ENCODE results near the gene SMPDL3B. TPM values are rescaled to one million over a fixed set of nuclear protein-coding genes. Genes with fewer than 3 reads are reported as not detected.

SMPDL3B gene
- polyA plus RNA-seq, 1 donor from 2014 or later, result not detected

DNA sequence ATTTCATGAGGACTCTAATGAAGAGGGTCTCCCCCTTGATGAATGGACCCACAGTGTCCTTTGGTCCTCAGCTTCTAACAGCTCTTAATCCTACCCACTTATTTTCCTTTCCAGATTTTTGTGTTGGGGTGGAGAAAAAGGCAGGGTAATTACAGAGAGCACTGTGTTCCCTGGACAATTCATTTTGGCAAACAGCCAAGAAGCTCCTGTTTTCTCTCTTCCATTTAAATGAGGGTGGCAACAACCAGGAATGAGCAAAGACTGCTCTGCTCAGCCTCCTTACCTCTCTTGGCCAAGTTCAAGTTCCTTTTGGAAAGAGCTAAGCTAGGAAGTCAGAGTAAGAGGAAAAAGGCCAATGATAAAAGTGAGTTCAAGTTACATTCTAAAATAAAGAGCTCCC is 36.9 kb downstream of the SMPDL3B start:
- Histone ChIP-seq H3F3A (ENCODE audit: insufficient read depth, low read length, poor library complexity, severe bottlenecking) (no peaks in the 10 kb centered on the region), H3K9me2 (ENCODE audit: insufficient read depth, low read length) (no peaks in the 10 kb centered on the region), H3K36me3 (ENCODE audit: insufficient read depth, low read length) (no peaks in the 10 kb centered on the region), H3K27ac (ENCODE audit: low read length) (no peak overlapping the region), H3K4me3 (ENCODE audit: low read length) (no peak overlapping the region), H3K27me3 (ENCODE audit: insufficient read depth, low read depth, low read length) (no peaks in the 10 kb centered on the region), H2AFZ (ENCODE audit: low read depth, low read length) (no peak overlapping the region), H3K79me2 (replicated peaks; ENCODE audit: insufficient read depth, low read length) (no peaks in the 10 kb centered on the region), H3K9ac (ENCODE audit: low read length) (no peak overlapping the region), H3K4me2 (ENCODE audit: low read length) (no peak overlapping the region), H4K20me1 (ENCODE audit: insufficient read depth) (no peaks in the 10 kb centered on the region), H3K9me3 (ENCODE audit: low read length) (no peaks in the 10 kb centered on the region)
- no peak for TF ChIP-seq MXI1 (conservative IDR thresholded peaks at IDR 0.05; ENCODE audit: poor library complexity, severe bottlenecking)
- TF ChIP-seq CTCF (IDR thresholded peaks at IDR 0.05; ENCODE audit: poor library complexity, severe bottlenecking), result no peak
- no peak for TF ChIP-seq SMC3 (conservative IDR thresholded peaks at IDR 0.05; ENCODE audit: poor library complexity)
- no peak for TF ChIP-seq POLR2AphosphoS5 (IDR thresholded peaks at IDR 0.05)
- no peak for TF ChIP-seq EZH2 (IDR thresholded peaks at IDR 0.05; ENCODE audit: borderline replicate concordance, insufficient read depth, low read length, poor library complexity, severe bottlenecking)
- TF ChIP-seq TAF1 (IDR thresholded peaks at IDR 0.05; ENCODE audit: low read depth), result no peak
- no peak for TF ChIP-seq RAD21 (conservative IDR thresholded peaks at IDR 0.05)
- no peak for TF ChIP-seq EP300 (conservative IDR thresholded peaks at IDR 0.05; ENCODE audit: poor library complexity, severe bottlenecking)
- TF ChIP-seq REST (IDR thresholded peaks at IDR 0.05; ENCODE audit: borderline replicate concordance), result no peak

DNA sequence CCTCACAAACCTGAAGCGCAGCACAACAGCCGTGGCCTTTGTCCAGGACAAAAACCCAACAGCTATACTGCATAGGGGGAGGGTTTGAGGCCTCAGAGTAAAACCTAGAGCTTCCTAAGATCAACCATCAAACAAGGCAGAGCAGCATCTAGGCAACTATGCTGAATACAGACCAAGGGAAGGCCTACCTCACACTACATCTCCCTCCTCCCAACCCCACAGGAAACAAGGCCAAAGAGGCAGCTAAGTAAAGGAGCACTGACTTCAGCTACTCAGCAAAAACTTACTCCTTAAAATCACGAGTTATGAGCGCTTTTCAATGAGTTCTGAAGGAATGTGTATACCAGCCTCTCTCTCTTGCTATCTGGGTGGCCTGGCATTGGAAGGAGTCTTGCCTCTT is 37.3 kb downstream of the SMPDL3B start:
- Histone ChIP-seq H2AFZ (ENCODE audit: low read depth, low read length) (no peak overlapping the region), H4K20me1 (ENCODE audit: insufficient read depth) (no peaks in the 10 kb centered on the region), H3F3A (ENCODE audit: insufficient read depth, low read length, poor library complexity, severe bottlenecking) (no peaks in the 10 kb centered on the region), H3K4me2 (ENCODE audit: low read length) (no peak overlapping the region), H3K36me3 (ENCODE audit: insufficient read depth, low read length) (no peaks in the 10 kb centered on the region), H3K27ac (ENCODE audit: low read length) (no peak overlapping the region), H3K9me2 (ENCODE audit: insufficient read depth, low read length) (no peaks in the 10 kb centered on the region), H3K79me2 (replicated peaks; ENCODE audit: insufficient read depth, low read length) (no peaks in the 10 kb centered on the region), H3K9ac (ENCODE audit: low read length) (no peak overlapping the region), H3K9me3 (ENCODE audit: low read length) (no peaks in the 10 kb centered on the region), H3K27me3 (ENCODE audit: insufficient read depth, low read depth, low read length) (no peaks in the 10 kb centered on the region), H3K4me3 (ENCODE audit: low read length) (no peak overlapping the region)
- no peak for TF ChIP-seq CTCF (IDR thresholded peaks at IDR 0.05; ENCODE audit: poor library complexity, severe bottlenecking)
- TF ChIP-seq SMC3 (conservative IDR thresholded peaks at IDR 0.05; ENCODE audit: poor library complexity), result no peak
- TF ChIP-seq RAD21 (conservative IDR thresholded peaks at IDR 0.05), result no peak
- TF ChIP-seq EP300 (conservative IDR thresholded peaks at IDR 0.05; ENCODE audit: poor library complexity, severe bottlenecking), result no peak
- TF ChIP-seq EZH2 (IDR thresholded peaks at IDR 0.05; ENCODE audit: borderline replicate concordance, insufficient read depth, low read length, poor library complexity, severe bottlenecking), result no peak
- TF ChIP-seq POLR2AphosphoS5 (IDR thresholded peaks at IDR 0.05), result no peak
- TF ChIP-seq TAF1 (IDR thresholded peaks at IDR 0.05; ENCODE audit: low read depth), result no peak
- no peak for TF ChIP-seq MXI1 (conservative IDR thresholded peaks at IDR 0.05; ENCODE audit: poor library complexity, severe bottlenecking)
- no peak for TF ChIP-seq REST (IDR thresholded peaks at IDR 0.05; ENCODE audit: borderline replicate concordance)

Measured in neural cell (in vitro differentiated cells).